Measurements from ENCODE around the gene PSMD1.
"Not testable (repeated sequence)": the region's sequence is repeated elsewhere in the genome, so short reads cannot be mapped to it uniquely, and the experiment has no call there.

Gene PSMD1

GRCh38 chr2:231177156-231178025 lies 120.7 kb downstream of the PSMD1 start:
- Histone ChIP-seq H3K14ac (ENCODE audit: low read length) (no peak overlapping the region), H2AFZ (ENCODE audit: insufficient read depth, low read length, poor library complexity) (no peak overlapping the region), H3K4me1 (ENCODE audit: control insufficient read depth in 1 of 2, insufficient read depth in 2 of 2, low read length in 2 of 2) (no peaks in the 10 kb centered on the region), H3K4me2 (ENCODE audit: low read length) (no peak overlapping the region), H3K79me2 (ENCODE audit: control insufficient read depth, insufficient read depth, low read length, poor library complexity) (no peaks in the 10 kb centered on the region), H3K4ac (ENCODE audit: low read depth, low read length) (no peak overlapping the region), H3K79me1 (ENCODE audit: low read length) (no peaks in the 10 kb centered on the region), H3K36me3 (ENCODE audit: control insufficient read depth in 1 of 2, insufficient read depth in 2 of 2, low read length in 2 of 2) (peaks cover 11 to 21% of the 10 kb centered on the region in 2 experiments), H4K12ac (ENCODE audit: low read depth, low read length) (no peak overlapping the region), H3K9ac (ENCODE audit: low read length) (no peak overlapping the region), H2AK5ac (ENCODE audit: low read length) (no peak overlapping the region), H2BK120ac (ENCODE audit: insufficient read depth, low read length, poor library complexity) (no peak overlapping the region), H3K9me3 (ENCODE audit: insufficient read depth, low read depth, low read length) (peaks cover 1% of the 10 kb centered on the region), H3K27ac (ENCODE audit: low read depth, low read length) (no peak overlapping the region), H3K27me3 (ENCODE audit: insufficient read depth, low read length) (no peaks in the 10 kb centered on the region), H3K18ac (ENCODE audit: low read length) (no peak overlapping the region), H3K23ac (ENCODE audit: low read length) (no peak overlapping the region), H3K4me3 (ENCODE audit: low read depth, low read length) (no peak overlapping the region), H2BK12ac (ENCODE audit: low read length) (no peak overlapping the region), H4K8ac (ENCODE audit: low read depth, low read length) (no peak overlapping the region), H4K91ac (ENCODE audit: low read depth, low read length) (no peak overlapping the region), H2BK5ac (ENCODE audit: low read depth, low read length, poor library complexity) (no peak overlapping the region)
- WGBS (ENCODE audit: extremely low coverage, insufficient coverage, insufficient read length), result no CpG with 5 or more reads among the region's 11 CpGs
- DNase-seq, result no peak

DNA sequence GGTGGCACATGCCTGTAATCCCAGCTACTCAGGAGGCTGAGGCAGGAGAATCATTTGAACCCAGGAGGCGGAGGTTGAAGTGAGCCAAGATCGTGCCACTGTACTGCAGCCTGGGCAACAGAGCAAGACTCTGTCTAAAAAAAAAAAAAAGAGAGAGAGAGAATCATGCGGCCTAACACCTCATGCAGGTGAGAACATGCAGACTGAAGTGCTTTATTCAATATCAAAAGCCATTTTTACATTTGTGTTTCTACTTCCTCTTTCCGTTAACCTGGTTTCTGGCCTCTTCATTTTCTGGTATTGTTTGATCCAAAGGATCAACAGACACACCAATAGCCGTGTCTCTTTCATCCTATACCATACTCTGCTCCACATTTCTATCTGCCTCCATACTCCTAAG lies 122.1 kb downstream of the PSMD1 start:
- not testable (repeated sequence) for H2BK120ac ChIP-seq (ENCODE audit: insufficient read depth, low read length, poor library complexity); H3K9me3 ChIP-seq (ENCODE audit: insufficient read depth, low read depth, low read length); H3K79me1 ChIP-seq (ENCODE audit: low read length); H3K4me3 ChIP-seq (ENCODE audit: low read depth, low read length); H3K4me2 ChIP-seq (ENCODE audit: low read length); H3K18ac ChIP-seq (ENCODE audit: low read length); H3K79me2 ChIP-seq (ENCODE audit: control insufficient read depth, insufficient read depth, low read length, poor library complexity); H4K91ac ChIP-seq (ENCODE audit: low read depth, low read length); H2BK5ac ChIP-seq (ENCODE audit: low read depth, low read length, poor library complexity); H2AK5ac ChIP-seq (ENCODE audit: low read length); H3K27me3 ChIP-seq (ENCODE audit: insufficient read depth, low read length); H3K4me1 ChIP-seq (ENCODE audit: control insufficient read depth in 1 of 2, insufficient read depth in 2 of 2, low read length in 2 of 2); H4K12ac ChIP-seq (ENCODE audit: low read depth, low read length); H3K9ac ChIP-seq (ENCODE audit: low read length); H3K4ac ChIP-seq (ENCODE audit: low read depth, low read length); H2BK12ac ChIP-seq (ENCODE audit: low read length); H3K27ac ChIP-seq (ENCODE audit: low read depth, low read length); DNase-seq; H3K23ac ChIP-seq (ENCODE audit: low read length); H4K8ac ChIP-seq (ENCODE audit: low read depth, low read length); H2AFZ ChIP-seq (ENCODE audit: insufficient read depth, low read length, poor library complexity); H3K14ac ChIP-seq (ENCODE audit: low read length)
- whole genome bisulfite sequencing (ENCODE audit: extremely low coverage, insufficient coverage, insufficient read length), result no CpG with 5 or more reads among the region's 5 CpGs
- H3K36me3 ChIP-seq (ENCODE audit: control insufficient read depth in 1 of 2, insufficient read depth in 2 of 2, low read length in 2 of 2), result peaks cover 6 to 14% of the 10 kb centered on the region in 2 experiments

DNA sequence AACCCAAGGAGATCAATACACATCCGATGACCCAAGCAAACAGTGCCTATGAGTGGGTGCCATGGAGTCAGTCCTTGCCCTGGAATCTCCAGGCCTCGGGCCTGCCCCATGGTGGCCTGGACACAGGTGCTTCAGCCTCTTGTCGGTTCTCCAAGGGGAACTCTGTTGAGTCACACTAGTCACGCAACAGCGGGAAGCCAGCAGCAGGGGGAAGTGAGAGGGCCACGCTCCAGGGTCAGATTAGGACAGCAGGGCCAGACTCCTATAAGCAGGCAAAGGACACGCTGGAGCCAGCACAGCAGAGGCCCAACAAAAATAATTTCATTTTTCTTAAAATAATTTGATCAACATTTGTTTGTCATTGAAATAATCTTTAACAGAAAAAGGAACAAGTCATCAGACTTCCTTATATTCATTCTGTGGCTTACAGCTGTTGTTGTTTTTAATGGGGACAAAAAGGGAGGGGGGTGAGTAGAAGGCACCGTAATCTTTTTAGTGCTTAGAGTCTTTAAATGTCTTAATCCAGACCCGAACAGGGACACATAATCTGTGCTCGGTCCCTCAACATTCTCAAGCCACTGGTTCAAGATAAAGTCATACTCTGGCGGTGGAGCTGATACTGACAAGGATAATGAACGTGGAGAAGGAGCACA lies 125.3 kb downstream of the PSMD1 start:
- Histone ChIP-seq H3K27ac (ENCODE audit: low read depth, low read length) (no peak overlapping the region), H3K4me2 (ENCODE audit: low read length) (no peak overlapping the region), H2AFZ (ENCODE audit: insufficient read depth, low read length, poor library complexity) (no peak overlapping the region), H4K8ac (ENCODE audit: low read depth, low read length) (no peak overlapping the region), H3K4ac (ENCODE audit: low read depth, low read length) (no peak overlapping the region), H3K14ac (ENCODE audit: low read length) (no peak overlapping the region), H3K9me3 (ENCODE audit: insufficient read depth, low read depth, low read length) (no peaks in the 10 kb centered on the region), H3K79me2 (ENCODE audit: control insufficient read depth, insufficient read depth, low read length, poor library complexity) (no peaks in the 10 kb centered on the region), H2BK120ac (ENCODE audit: insufficient read depth, low read length, poor library complexity) (no peak overlapping the region), H3K4me3 (ENCODE audit: low read depth, low read length) (no peak overlapping the region), H4K12ac (ENCODE audit: low read depth, low read length) (no peak overlapping the region), H2BK12ac (ENCODE audit: low read length) (no peak overlapping the region), H3K27me3 (ENCODE audit: insufficient read depth, low read length) (no peaks in the 10 kb centered on the region), H3K4me1 (ENCODE audit: control insufficient read depth in 1 of 2, insufficient read depth in 2 of 2, low read length in 2 of 2) (no peaks in the 10 kb centered on the region), H3K79me1 (ENCODE audit: low read length) (no peaks in the 10 kb centered on the region), H2BK5ac (ENCODE audit: low read depth, low read length, poor library complexity) (no peak overlapping the region), H3K18ac (ENCODE audit: low read length) (no peak overlapping the region), H4K91ac (ENCODE audit: low read depth, low read length) (no peak overlapping the region), H2AK5ac (ENCODE audit: low read length) (no peak overlapping the region), H3K36me3 (ENCODE audit: control insufficient read depth in 1 of 2, insufficient read depth in 2 of 2, low read length in 2 of 2) (no peaks in the 10 kb centered on the region), H3K23ac (ENCODE audit: low read length) (no peak overlapping the region), H3K9ac (ENCODE audit: low read length) (no peak overlapping the region)
- WGBS (ENCODE audit: extremely low coverage, insufficient coverage, insufficient read length), result no CpG with 5 or more reads among the region's 12 CpGs
- DNase-seq, result peak; percentile 87 to 88

DNA sequence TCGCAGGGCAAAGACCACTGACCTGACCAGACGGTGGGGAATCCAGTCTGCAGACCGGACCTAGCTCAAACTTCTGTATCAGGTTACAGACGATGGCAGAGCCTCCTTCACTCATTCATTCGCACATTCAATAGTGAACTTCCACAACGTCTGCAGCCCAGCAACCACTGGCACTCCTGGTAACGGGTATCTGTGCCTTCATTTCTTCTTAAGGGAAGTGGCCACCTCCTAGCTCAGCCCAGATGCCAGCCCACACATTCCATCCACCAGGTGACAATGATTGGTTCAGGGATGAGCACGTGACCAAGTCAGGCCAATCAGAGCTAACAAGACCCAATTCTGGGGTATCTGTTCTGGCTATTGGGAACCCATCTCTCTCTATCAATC lies 125.8 kb downstream of the PSMD1 start:
- Histone ChIP-seq H3K4me2 (ENCODE audit: low read length) (no peak overlapping the region), H2AFZ (ENCODE audit: insufficient read depth, low read length, poor library complexity) (no peak overlapping the region), H2BK120ac (ENCODE audit: insufficient read depth, low read length, poor library complexity) (no peak overlapping the region), H4K12ac (ENCODE audit: low read depth, low read length) (no peak overlapping the region), H3K27ac (ENCODE audit: low read depth, low read length) (no peak overlapping the region), H3K9me3 (ENCODE audit: insufficient read depth, low read depth, low read length) (no peaks in the 10 kb centered on the region), H3K9ac (ENCODE audit: low read length) (no peak overlapping the region), H3K4me3 (ENCODE audit: low read depth, low read length) (no peak overlapping the region), H3K79me1 (ENCODE audit: low read length) (no peaks in the 10 kb centered on the region), H3K36me3 (ENCODE audit: control insufficient read depth in 1 of 2, insufficient read depth in 2 of 2, low read length in 2 of 2) (no peaks in the 10 kb centered on the region), H3K14ac (ENCODE audit: low read length) (no peak overlapping the region), H2BK5ac (ENCODE audit: low read depth, low read length, poor library complexity) (no peak overlapping the region), H3K4ac (ENCODE audit: low read depth, low read length) (no peak overlapping the region), H2BK12ac (ENCODE audit: low read length) (no peak overlapping the region), H4K8ac (ENCODE audit: low read depth, low read length) (no peak overlapping the region), H3K79me2 (ENCODE audit: control insufficient read depth, insufficient read depth, low read length, poor library complexity) (no peaks in the 10 kb centered on the region), H3K23ac (ENCODE audit: low read length) (no peak overlapping the region), H4K91ac (ENCODE audit: low read depth, low read length) (no peak overlapping the region), H3K4me1 (ENCODE audit: control insufficient read depth in 1 of 2, insufficient read depth in 2 of 2, low read length in 2 of 2) (no peaks in the 10 kb centered on the region), H3K18ac (ENCODE audit: low read length) (no peak overlapping the region), H2AK5ac (ENCODE audit: low read length) (no peak overlapping the region), H3K27me3 (ENCODE audit: insufficient read depth, low read length) (no peaks in the 10 kb centered on the region)
- DNase-seq, result peak in 1 of 2 donors; percentile 34
- WGBS (ENCODE audit: extremely low coverage, insufficient coverage, insufficient read length), result no CpG with 5 or more reads among the region's 8 CpGs

All from trophoblast cell (in vitro differentiated cells and primary cell).